Measurements from ENCODE around the gene HSPB1.
A peak's percentile ranks its signal among the peaks of the same experiment; 100 is the strongest.
"Not testable (repeated sequence)": the region's sequence is repeated elsewhere in the genome, so short reads cannot be mapped to it uniquely, and the experiment has no call there.

The HSPB1 gene

DNA sequence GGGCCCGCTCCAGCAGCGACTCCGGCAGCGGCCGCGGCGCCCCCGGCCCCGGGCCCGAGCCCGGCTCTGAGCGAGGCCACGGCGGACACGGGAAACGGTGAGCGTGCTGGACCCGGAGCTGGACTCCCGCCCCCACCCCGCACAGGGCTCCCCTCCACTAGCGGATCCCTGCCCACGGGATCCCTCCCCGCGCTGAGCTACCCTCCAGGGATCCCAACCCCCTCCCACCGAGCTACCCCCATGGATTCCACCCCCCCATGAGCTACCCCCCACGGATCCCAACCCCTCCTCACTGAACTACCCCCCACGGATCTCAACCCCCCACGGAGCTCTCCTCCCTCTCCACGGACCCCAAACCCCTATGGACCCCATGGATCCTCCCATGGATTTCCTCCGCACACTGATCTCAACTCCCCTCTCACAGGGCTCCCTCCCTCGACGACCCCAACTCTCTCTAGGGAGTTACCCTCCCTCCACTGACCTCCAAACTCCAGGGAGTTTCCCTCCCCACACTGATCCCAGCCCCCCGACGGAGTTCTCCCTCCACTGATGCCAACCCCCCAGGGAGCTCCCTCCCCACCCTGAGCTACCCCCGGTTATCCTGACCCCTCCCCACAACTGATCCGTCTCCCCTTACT lies 20.6 kb upstream of the HSPB1 start:
- DNase-seq: no peak

DNA sequence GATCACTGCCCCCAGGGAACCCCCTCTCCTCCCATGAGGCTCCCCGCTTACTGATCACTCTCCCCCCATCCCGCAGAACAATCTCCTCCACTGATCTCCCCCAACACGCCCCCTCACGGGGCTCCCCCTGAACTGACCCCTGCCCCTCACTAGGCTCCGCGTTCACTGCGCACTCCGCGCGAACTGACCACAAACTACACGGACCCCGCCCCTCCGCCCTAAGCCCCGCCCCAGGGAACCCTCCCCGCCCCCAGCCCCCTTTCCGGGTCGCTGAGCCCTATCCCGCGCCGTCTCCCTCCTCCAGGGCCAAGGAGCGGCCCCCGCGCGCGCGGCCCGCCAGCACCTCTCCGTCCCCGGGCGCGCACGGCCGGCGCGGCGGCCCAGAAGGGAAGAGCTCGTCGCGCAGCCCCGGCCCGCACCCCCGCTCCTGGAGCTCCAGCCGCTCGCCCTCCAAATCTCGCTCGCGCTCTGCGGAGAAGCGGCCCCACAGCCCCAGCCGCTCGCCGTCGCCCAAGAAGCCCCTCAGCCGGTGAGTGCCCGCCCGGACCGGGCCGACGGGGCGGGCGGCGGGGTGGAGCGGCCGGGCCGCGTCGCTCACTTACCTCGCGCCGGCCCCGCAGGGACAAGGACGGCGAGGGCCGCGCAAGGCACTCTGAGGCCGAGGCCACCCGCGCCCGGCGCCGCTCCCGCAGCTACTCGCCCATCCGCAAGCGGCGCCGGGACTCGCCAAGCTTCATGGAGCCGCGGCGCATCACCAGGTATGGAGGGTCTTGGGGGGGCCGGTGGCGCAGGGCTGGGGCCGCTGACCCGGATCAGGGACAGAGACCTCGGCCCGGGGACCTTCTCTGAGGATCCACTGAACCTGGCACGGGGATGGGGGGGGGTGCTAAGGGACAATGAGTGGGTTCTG lies 19.9 kb upstream of the HSPB1 start:
- DNase-seq: no peak

DNA sequence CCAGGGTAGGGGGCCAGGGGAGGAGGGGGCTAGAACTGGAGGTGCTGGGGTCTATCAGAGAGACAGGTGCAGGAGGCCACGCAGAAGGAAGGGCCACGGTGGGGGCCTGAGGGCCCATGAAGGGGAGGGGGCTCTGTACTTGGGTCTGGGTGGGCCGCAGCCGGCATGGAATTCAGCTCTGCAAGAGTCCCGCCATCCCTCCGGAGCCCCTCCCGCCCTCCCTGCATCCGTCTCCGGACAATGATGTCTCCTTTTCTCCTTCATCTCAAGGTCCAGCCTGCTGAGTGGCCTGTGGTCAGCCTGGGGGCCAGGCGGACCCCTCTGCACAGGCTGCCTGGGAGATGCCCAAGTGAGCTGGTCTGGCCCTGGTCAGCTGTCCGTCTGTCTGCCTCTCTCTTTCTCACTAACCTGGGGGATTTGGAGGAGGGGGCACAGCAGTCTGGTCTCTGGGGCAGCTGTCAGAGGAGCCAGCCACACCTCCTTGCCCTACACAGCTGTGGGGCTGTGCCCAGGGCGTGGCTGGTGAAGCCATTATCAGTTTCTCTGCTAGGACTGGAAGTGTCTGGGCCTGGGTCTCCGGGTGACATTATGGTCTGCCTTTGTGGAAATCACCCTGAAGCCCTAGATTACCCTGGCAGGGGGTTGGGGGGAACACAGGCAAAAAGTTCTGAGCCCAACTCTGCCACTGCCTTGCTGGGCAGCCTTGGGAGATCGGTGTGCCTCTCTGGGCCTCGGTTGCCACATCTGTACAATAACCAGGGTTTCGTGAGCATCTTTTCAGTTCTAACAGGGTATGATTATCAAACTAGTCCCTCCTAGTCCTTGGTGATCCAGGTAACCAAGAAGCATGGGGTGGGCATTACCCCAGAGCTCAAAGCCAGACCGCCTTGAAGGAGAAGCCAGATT lies 19.0 kb upstream of the HSPB1 start:
- DNase-seq: no peak

DNA sequence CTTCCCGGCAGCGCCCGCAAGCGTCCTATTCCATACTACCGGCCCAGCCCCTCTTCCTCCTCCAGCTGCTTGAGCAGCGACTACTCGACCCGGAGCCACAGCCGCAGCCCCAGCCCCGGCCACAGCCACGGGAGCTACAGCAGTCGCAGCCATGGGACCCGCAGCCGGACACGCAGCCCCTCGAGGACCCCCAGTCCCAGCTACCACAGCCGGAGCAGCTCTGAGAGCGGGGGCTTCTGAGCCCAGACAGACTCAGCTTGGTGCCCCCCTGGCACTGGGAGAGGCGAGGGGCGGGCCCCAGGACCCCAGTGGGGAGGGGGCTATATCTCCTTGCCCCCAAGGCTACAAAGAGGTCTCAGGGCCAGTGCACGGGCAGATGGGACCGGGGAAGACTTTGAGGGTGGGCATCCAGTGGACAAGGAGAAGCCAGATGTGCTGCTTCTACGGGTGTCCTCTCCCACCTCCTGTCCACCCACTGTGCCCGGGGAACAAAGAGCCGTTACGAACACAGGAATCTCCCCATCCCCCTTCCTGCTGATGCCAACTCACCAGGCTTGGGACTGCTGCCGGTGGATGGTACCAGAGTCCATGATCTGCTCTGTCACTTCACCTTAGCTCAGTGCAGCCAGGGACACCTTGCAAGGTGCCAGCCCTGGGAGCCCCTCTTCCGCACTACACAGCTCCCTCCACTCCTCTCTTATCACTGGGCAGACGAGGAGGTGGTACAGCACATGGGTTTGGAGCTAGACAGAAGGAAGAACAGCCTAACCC lies 16.7 kb upstream of the HSPB1 start:
- no peak for DNase-seq

DNA sequence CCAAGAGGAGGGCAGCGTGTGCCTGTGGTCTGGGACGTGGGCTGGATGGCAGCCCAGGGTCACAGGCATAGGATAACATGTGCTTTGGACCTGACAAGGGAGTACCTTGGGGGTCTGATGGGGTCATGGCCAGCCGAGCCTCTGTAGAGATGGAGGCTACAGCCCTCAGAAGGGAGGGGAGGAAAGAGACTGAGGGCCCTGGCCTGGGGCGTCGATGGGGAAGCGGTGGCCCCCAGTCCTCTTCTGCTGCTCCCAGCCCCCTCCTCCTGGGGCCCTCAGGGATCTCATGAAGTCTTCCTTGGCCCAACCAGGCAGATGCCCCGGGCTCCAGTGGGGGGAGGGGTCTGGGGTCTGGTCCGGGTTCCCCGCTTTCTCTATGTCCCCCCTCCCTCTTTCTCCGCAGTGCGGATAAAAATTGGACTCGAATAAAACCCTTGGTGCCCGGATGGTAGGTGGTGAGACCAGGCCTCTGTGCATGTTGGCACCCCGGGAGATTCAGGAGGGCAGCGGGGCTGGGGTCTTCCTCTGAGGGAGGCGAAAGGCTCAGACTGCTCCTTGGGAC lies 15.6 kb upstream of the HSPB1 start:
- DNase-seq: no peak

DNA sequence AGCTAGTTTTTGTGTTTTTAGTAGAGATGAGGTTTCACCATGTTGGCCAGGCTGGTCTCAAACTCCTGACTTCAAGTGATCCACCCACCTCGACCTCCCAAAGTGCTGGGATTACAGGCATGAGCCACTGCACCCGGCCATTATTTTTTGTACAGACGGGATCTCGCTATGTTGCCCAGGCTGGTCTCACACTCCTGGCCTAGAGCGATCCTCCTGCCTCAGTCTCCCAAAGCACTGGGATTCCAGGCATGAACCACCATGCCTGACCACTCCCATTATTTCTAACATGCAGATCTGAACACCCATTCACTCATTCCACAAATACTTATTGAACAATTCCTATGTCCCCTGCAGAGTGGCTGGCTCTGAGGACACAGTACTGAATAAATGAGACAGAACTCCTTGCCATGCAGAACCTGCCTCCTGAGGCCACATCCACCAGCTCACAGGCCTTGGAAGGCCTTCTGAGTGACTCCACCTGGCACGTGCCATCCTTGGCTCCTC lies 11.6 kb upstream of the HSPB1 start:
- DNase-seq: not testable (repeated sequence)

DNA sequence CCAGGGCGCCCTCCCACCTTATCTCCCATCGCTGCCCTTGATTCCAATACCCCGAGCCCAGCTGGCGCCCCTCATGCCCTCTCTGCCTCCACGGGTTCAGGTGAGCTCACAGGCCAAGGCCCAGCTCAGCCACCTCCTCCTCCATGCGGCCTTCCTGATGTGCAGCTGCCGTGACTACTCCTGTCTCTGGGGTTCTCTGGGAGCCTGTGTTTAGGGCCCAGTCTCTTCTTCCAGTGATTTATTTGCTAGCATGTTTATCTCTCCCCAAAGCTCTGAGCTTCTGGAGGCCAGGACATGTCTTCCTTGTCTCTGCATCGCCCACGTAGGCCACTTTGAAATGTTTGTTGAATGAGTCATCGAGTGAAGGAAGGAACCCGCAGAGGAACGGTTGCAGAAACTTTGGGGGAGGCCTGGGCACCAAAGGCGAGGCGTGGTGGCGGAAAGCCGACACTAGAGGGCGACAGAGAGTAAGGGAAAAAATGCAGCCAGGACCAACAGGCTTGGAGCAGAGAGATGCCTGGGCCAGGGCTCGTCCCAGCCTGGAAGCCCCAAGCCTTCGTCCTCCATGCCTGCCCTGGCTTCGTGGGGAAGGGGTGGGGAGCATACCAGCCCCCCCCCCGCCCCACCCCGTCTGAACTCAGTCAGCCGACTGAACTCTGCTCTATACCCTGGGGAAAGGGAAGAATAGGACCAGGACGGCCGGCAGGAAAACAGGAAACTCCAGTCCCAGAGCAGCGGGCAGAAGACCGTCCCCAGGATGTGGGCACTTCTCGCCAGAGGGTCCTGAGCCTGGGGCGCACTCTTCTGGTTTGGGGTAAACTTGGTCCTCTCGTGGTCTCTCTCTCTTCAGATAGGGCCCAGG lies 10.9 kb upstream of the HSPB1 start:
- peak; percentile 95 for DNase-seq

DNA sequence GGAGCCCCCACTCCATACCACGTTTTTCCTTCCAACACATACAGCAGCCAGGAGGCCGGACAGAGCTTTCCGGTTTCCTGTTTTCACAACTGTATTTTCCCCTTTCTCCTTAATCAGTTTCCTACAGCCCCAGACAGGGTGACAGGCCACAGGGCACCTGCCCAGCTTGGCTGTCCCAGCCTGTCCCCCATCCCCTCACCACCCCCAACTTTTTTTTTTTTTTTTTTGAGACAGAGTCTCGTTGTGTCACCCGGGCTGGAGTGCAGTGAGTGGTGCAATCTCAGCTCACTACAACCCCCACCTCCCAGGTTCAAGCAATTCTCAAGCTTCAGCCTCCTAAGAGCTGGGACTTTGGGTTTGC lies 10.3 kb upstream of the HSPB1 start:
- DNase-seq: no peak

DNA sequence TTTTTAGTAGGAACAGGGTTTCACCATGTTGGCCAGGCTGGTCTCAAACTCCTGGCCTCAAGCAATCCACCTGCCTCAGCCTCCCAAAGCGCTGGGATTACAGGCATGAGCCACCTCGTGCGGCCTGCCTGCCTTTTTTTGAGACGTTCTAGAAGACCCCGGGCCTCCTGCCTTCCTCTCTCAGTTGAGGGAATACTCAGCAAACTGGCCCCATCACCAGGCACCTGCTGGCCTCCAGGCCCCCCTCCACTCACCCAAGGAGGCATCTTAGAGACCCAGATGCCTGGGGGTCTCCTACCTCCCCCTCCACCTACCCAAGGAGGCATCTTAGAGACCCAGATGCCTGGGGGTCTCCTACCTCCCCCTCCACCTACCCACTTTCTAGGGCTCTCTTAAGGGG lies 9.6 kb upstream of the HSPB1 start:
- DNase-seq: not testable (repeated sequence)

DNA sequence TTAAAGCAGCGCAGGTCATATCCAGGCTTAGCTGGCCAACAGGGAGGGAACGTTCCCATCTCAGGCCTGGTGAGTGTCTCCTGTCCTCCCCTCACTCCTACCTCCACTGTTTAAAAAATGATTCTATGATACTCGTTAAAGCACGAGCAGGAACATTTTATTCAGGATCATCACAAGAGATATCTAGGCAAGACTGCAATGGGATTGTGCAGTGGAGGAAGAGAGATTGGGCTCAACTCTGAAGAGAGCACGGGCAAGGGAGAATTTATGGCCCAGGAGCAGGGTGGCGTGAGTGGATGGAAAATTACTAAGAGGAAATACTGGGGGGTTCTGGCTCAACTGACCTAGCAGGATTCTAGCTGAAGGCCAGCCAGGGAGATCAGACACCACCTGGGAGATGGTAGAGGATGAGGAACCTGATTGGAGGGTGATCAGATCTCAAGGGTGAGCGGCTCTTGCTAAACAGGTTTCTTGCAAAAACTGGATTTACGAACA lies 9.0 kb upstream of the HSPB1 start:
- no peak for DNase-seq

DNA sequence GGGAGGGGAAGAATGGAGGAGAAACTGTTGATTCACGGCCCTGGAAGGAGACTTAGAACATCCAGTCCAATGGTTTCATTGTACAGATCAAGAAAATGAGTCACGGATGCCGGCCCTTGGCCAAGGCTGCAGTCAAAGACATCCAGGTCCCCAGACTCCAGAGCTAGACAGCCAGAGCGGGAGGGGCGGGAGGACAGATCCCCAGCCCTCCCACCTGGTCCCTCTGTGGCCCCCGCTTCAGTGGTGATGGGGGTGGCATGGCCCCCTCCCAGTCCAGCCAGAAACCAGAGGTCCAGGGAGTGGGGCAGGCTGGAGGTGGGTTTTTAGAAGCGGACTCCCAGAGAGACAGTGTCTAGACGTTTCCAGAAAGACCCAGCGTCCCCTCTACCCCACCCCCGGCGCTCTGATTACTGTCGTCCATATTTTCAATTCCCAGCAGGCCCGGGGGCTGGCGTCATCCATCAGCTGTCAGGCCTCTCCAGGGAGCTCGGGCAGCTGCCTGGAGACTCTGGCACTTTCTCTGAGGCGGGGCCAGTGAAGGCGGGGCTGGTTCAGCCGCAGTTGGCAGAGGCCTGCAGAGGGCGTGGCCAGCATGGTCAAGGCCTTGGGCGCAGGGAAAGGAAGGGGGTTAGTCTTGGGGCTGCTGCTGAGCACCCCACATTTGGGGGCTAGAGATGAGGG lies 8.0 kb upstream of the HSPB1 start:
- DNase-seq: peak; percentile 18

DNA sequence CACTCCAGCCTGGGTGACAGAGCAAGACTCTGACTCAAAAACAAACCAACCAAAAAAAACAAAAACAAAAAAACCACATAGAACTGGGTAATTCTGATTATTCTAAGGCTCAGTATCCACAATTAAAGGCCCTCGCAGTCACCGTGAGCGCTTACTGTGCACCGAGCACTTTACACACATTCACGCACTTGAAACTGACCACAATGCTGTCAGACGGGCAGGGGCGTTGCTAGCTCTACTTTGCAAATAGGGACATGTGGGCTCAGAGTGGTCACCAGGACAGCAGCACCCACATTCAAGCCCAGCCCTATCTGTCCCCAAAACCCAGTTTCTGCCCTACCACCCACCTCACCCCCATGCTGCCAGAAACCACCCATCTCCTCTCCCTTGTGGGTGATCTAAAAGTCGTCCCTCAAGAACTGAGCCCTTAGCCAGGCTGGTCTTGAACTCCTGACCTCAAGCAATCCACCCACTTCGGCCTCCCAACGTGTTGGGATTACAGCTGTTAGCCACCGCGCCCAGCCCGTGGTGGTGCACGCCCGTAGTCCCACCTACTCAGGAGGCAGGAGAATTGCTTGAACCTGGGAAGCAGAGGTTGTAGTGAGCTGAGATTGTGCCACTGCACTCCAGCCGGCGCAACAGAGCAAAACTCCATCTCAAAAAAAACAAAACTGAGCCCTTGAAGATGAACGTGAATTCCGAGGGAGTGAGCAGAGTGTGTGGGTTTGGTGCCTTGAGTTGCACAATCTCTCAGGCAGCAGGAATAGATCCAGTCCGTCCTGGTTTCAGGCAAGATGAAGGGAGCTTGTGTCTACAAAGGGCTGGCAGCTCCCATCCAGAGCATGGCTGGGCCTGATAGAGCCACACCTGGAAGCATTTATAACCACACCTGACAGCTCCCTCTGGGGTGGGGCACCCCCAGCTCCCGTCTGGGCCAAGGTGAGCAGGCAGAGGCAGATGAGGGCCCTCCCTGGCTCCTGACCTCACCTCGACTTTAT lies 5.4 kb upstream of the HSPB1 start:
- DNase-seq: no peak

DNA sequence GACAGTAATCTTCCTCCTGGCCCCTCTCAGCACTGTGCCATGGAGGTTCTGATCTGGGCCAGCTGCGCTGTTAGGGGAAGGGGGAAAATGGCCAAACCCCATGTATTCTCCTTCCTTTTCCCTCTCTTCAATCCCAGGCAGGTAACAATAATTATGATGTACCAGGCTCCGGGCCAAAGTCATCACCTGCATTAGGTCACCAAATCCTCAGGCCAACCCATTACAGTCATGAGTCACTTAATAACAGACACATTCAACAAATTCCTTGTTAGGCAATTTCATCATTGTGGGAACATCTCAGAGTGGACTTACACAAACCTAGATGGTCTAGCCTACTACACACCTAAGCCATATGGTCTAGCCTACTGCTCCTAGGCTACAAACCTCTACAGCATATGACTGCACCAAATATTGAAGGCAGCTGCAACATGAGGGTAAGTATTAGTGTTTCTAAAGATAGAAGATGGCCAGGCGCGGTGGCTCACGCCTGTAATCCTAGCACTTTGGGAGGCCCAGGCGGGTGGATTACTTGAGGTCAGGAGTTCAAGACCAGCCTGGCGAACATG lies 2.2 kb upstream of the HSPB1 start:
- no peak for DNase-seq

DNA sequence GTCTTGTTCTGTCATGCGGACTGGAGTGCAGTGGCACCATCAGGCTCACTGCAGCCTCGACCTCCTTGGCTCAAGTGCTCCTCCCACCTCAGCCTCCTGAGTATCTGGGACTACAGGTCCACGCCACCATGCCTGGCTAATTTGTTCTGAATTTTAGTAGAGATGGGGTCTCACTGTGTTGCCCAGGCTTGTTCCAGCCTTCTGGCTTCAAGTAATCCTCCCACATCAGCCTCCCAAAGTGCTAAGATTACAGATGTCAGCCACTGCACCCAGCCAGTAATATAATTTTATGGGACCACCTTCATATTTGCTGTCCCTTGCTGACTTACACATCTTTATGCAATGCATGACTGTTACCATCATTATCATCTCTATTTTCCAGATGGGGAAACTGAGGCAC lies 1.5 kb upstream of the HSPB1 start:
- no peak for DNase-seq

DNA sequence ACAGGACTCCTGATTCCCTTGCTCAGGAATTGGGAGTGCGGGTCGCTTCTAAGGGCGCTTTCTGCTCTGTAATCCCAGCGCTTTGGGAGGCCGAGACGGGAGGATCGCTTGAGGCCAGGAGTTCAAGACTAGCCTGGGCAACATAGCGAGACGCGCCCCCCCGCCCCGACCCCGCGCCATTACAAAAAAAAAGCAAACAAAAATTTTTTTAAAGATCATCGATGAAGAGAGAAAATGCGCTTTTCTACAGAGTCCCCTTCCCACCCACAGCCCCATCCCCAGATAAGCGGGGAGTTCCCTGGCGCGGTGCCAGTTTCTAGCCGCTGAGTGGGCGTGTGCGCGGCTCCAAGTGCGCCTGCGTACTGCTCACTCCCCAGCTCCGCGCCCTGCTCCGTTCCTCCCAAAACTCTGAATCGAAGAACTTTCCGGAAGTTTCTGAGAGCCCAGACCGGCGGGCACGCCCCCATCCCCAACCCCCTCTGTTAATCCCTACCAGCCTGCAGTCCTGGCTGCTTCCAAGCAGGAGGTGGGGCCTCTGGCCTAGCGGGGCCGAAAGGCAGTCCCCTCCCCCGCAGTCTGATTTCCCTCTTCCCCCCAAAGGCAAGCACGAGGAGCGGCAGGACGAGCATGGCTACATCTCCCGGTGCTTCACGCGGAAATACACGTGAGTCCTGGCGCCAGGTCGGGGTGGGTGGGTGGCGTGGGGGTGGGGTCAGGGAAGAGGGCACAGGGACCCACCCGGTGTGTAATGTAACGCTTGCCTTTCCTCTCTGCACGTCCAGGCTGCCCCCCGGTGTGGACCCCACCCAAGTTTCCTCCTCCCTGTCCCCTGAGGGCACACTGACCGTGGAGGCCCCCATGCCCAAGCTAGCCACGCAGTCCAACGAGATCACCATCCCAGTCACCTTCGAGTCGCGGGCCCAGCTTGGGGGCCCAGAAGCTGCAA lies 1.0 kb downstream of the HSPB1 start:
- DNase-seq: peak; percentile 84

DNA sequence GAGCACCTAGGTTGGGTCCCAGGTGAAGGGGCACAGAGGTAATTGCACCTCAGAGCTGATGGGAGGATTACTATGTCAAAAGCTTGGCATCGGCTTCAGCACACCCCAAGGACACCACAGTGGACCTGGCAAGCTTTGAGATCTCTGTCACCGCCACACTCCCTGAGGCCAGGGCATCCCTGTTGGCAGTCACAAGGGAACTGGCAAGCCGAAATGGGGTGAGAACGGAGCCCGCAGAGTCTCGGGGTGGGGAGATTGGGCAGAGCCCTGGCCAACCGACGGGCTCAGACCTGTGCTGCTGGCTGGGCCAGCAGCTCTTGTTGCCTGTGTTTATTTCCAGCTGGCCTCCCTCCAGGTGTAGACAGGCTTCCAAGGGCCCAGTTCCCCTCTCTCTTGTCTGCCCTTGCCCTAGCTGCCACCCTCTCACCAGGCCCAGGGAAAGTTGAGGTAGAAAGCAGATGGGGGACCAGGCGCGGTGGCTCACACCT lies 2.5 kb downstream of the HSPB1 start:
- no peak for DNase-seq

DNA sequence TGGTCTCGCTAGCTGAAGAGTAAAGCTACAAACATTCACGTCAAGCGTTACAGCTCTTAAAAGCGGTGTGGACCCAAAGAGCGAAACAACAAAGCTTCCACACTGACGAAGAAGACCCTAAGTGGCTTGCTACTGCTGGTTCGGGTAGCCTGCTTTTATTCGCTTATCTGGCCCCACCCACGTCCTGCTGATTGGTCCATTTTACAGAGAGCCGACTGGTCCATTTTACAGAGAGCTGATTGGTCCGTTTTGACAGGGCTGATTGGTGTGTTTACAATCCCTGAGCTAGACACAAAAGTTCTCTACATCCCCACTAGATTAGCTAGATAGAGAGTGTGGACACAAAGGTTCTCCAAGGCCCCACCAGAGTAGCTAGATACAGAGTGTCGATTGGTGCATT lies 6.4 kb downstream of the HSPB1 start:
- DNase-seq: not testable (repeated sequence)

Data from activated CD4-positive, alpha-beta T cell treated with anti-CD3 and anti-CD28 coated beads, Interleukin-10, Interleukin-2, amounts not matched to agents 100 ng/mL and 50 ng/mL, durations not matched to agents 16 hours and 8 hours (primary cell).